ENCODE data around the gene MGAT4C. TPM values are rescaled to one million over a fixed set of nuclear protein-coding genes. Genes with fewer than 3 reads are reported as not detected.
A peak's percentile ranks its signal among the peaks of the same experiment; 100 is the strongest.

MGAT4C gene
- total and polyA plus RNA-seq, 8 donors: 0.06 to 0.92 (median 0.31) TPM

DNA sequence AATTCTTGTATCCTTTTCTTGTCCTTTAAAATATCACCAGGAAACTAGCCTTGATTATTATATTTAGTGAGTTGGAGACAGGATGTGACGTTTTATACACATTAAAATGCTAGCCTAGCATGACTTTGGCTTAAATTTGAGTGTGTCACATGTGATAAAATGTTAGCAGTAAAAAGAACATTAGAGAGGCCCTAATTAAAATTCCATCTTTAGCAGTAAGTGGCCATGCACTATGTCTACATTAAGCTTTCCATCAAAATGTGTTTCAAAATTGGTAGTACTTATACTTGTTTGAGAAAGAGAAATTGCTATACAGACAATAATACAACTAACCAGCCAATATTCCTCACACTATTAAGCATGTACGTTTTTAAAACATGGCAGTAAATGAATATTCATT is 29.9 kb upstream of the MGAT4C start:
- intact Hi-C loops (cut with DNase I): no loop called here
- no peak for FAIRE-seq

DNA sequence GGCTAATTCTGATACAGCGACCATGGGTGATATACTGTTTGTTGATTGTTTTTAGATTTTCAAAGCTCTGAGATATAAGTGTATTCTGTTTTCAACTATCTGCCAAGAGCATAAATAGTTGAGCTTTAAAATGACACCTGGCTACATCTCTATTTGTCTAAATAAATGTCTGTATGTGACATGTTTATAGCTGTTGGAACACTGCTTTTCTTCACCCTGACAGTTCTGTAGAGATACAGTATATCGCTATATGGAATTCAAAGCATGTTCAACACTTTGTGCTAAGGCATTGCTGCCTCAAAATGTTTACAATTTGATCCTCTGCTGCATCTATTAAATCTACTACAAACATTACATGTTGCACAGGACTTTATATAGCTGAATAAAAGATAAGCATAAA is 27.4 kb upstream of the MGAT4C start:
- no peak overlapping the region for H3K27ac ChIP-seq
- intact Hi-C loops (cut with DNase I): no loop called here
- ATAC-seq: no peak
- H3K4me3 ChIP-seq: no peak overlapping the region
- no peaks in the 10 kb centered on the region for H3K27me3 ChIP-seq
- WGBS, 2 donors: 79 to 80% methylated on average over 2 of the region's 2 CpGs
- H3K4me1 ChIP-seq: no peaks in the 10 kb centered on the region
- no peaks in the 10 kb centered on the region for H3K36me3 ChIP-seq
- no peak for FAIRE-seq
- H3K9me3 ChIP-seq: no peaks in the 10 kb centered on the region
- no peak for DNase-seq
- TF ChIP-seq, protein P1, sequence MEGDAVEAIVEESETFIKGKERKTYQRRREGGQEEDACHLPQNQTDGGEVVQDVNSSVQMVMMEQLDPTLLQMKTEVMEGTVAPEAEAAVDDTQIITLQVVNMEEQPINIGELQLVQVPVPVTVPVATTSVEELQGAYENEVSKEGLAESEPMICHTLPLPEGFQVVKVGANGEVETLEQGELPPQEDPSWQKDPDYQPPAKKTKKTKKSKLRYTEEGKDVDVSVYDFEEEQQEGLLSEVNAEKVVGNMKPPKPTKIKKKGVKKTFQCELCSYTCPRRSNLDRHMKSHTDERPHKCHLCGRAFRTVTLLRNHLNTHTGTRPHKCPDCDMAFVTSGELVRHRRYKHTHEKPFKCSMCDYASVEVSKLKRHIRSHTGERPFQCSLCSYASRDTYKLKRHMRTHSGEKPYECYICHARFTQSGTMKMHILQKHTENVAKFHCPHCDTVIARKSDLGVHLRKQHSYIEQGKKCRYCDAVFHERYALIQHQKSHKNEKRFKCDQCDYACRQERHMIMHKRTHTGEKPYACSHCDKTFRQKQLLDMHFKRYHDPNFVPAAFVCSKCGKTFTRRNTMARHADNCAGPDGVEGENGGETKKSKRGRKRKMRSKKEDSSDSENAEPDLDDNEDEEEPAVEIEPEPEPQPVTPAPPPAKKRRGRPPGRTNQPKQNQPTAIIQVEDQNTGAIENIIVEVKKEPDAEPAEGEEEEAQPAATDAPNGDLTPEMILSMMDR (IDR thresholded peaks at IDR 0.05): no peak

More for the DNA sequence above, 29.9 kb upstream of the MGAT4C start:
- 51 to 63% methylated on average over 2 of the region's 2 CpGs for WGBS, 2 donors
- Histone ChIP-seq H3K4me1 (no peaks in the 10 kb centered on the region), H3K27ac (no peak overlapping the region), H3K36me3 (no peaks in the 10 kb centered on the region), H3K9me3 (no peaks in the 10 kb centered on the region), H3K27me3 (no peaks in the 10 kb centered on the region), H3K4me3 (no peak overlapping the region)
- ATAC-seq (no peak), DNase-seq (no peak)
- TF ChIP-seq, protein P1 (IDR thresholded peaks at IDR 0.05): no peak

DNA sequence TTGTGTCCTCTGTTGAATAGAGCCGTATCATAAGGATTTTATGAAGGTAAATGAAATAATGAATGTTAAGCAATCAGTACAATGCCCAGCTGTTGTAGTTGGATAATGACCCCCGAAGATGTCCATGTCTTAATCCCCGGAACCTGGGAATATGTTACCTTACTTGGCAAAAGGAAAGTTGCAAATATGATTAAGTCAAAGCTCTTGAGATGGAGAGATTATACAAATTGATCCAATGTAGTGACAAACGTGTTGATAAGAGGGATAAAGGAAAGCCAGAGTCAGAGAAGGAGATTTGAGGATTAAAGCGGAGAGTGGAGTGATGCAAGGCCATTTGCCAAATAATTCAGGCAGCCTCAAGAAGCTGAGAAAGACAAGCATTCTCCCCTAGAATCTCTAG is 19.2 kb upstream of the MGAT4C start:
- Histone ChIP-seq H3K9me3 (no peaks in the 10 kb centered on the region), H3K27ac (no peak overlapping the region), H3K27me3 (no peaks in the 10 kb centered on the region), H3K36me3 (no peaks in the 10 kb centered on the region), H3K4me3 (no peak overlapping the region), H3K4me1 (no peaks in the 10 kb centered on the region)
- intact Hi-C loops (cut with DNase I): no loop called here
- no peak for ATAC-seq
- no peak for DNase-seq
- WGBS, 2 donors: 70 to 75% methylated on average over 5 of the region's 5 CpGs
- no peak for FAIRE-seq
- TF ChIP-seq, protein P1 (IDR thresholded peaks at IDR 0.05): no peak

DNA sequence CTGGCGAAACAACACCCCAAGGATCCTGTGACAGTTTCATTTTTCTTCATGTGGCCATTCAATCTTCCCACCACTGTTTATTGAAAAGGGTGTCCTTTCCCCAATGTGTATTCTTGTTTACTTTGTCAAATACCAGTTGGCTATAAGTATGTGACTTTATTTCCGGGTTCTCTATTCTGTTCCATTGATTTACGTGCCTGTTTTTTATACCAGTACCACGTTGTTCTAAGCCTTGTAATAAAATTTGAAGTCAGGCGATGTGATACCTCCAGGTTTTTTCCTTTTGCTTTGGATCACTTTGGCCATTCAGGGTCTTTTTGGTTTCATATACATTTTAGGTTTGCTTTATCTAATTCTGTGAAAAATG is 9.1 kb upstream of the MGAT4C start:
- TF ChIP-seq, protein P1 (IDR thresholded peaks at IDR 0.05): no peak
- H3K4me1 ChIP-seq: peaks cover 0 to 3% (median 0%) of the 10 kb centered on the region in 3 donors
- WGBS, 2 donors: 31 to 33% methylated on average over 5 of the region's 5 CpGs
- peak; percentile 38 to 58 (median 51) for ATAC-seq
- intact Hi-C loops (cut with DNase I): no loop called here
- H3K4me3 ChIP-seq: peak overlapping the region in 3 of 4 donors; percentile 23 to 53 (median 43)
- no peak for FAIRE-seq
- H3K27me3 ChIP-seq: no peaks in the 10 kb centered on the region
- no peaks in the 10 kb centered on the region for H3K9me3 ChIP-seq
- no peaks in the 10 kb centered on the region for H3K36me3 ChIP-seq
- H3K27ac ChIP-seq: peak overlapping the region; percentile 60 to 85 (median 78)
- no peak for DNase-seq

DNA sequence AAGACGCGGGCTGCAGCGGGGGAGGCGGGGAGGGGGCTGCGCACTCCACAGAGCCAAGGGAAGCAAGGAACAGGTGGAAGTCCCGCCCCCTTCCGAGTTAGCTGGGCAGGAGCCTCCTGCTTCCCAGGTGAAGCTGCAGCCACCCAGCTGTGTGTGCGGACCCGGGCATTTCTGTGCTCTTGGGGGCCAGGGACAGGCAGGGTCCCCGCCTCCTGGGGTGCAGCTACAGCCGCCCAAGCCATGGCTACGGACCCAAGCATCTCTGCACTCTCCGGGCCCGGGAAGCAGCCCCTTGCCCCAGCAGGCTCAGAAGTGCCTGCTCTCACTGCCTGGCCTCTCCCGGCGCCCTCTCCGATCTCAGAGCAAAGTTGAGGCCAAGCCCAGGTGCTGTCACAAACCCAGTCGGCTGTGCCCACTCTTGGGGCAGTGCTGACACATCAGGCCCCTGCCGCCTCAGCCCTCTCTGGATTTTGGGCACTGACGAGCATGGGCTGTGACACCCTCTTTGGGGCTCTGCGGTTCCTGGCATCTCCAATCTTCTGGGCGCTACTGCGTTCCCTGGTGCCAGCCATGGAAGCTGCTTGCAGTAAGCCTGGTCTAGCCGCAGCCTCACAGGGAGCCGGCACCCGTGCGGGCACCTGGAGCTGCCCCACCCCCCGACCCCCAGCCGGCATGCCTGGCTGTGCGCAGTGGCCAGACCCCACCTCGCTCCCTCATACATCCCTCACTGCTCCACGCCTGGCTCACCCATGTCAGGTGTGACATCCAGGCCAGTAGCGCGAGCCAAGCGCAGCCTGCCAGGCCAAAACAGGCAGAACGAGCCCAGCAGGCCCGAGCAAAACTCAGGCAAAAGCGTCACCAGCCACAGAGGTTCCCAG is 8.5 kb upstream of the MGAT4C start:
- peak; percentile 64 to 88 (median 76) for DNase-seq
- TF ChIP-seq, protein P1 (IDR thresholded peaks at IDR 0.05): no peak
- Histone ChIP-seq H3K36me3 (no peaks in the 10 kb centered on the region), H3K4me1 (peaks cover 0 to 3% (median 0%) of the 10 kb centered on the region in 3 donors), H3K4me3 (peak overlapping the region; percentile 11 to 53 (median 33)), H3K9me3 (no peaks in the 10 kb centered on the region), H3K27me3 (no peaks in the 10 kb centered on the region), H3K27ac (peak overlapping the region; percentile 60 to 85 (median 78))
- intact Hi-C loops (cut with DNase I): no loop called here
- no peak for FAIRE-seq
- peak; percentile 93 to 94 (median 94) for ATAC-seq
- WGBS, 2 donors: 7 to 12% methylated on average over 36 to 38 of the region's 38 CpGs
